GM18505 (cell line): ENCODE data around the gene CAMKMT.

Experiments
- ATAC-seq: cut with Tn5 transposase; IDR thresholded peaks from one replicate; pipeline ENCODE4 v1.9.1; 2021; ENCODE audit not compliant: unreplicated experiment
- POLR2A ChIP-seq: IDR thresholded peaks from 4 replicates; pipeline ENCODE4 v1.6.1; 2011; ENCODE audit warnings: borderline replicate concordance; ENCODE audit not compliant: insufficient read depth, insufficient read length; ENCODE audit errors: extremely low read depth

CAMKMT gene

GRCh38 chr2:44656460-44656859, 294.7 kb downstream of the CAMKMT start:
- no peak for TF ChIP-seq POLR2A
- ATAC-seq: no peak

GRCh38 chr2:44663471-44664073, 301.8 kb downstream of the CAMKMT start:
- no peak for ATAC-seq
- TF ChIP-seq POLR2A: no peak

DNA sequence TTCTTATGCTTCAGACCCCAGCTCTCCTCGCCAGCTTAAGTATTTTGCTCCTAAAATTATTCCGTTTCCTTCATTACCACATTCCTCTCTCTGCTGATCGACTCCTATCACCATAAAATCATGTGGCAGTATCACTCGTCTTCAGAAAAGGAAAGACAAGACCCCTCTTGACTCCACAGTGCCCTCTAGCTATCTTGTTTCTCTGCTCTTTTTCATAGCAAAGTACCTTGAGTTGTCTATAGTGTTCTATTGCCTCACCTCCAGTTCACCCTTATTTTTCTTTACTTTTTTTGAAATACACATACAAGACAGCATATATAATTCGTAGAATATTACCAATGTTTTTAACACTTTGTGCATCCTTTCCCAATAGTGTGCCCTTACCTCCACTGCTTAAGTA, 306.6 kb downstream of the CAMKMT start:
- no peak for TF ChIP-seq POLR2A
- no peak for ATAC-seq

DNA sequence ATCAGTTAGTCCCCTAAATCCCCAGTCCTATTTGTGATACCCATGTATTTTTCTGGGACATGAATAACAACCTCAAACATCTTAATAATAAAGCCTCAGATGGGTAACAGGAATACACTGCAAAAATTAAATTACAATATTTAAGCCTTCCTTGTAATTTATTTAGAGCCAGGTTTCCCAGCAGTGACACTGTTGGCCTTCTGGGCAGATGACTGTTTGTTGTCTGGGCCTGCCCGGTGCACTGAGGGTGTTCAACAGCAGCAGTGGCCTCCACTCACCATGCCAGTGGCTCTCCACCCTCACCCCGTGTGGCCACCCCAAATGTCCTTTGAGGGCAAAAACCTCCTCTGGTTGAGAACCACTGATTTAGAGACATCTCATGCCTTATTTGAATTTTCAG, 309.5 kb downstream of the CAMKMT start:
- TF ChIP-seq POLR2A: no peak
- ATAC-seq: no peak

DNA sequence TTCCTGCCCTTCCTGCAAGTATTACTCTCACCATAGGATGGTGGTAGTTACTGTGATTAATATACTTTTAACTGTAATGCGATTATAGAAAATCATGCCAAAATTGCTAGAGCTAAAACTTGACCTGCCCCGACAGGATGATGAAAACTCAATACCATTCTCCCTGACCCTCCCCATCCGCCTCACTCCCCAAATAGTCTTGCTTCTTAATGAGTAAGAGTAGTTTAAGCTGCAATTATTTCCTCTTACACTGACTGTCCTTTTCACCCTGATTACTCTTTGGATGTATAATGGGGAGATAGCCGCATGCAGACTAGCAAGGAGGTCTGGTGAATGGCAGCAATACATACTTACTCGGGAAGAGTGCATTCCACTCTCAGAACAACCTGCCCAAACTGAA, 310.2 kb downstream of the CAMKMT start:
- no peak for TF ChIP-seq POLR2A
- ATAC-seq: no peak

GRCh38 chr2:44672431-44672830, 310.7 kb downstream of the CAMKMT start:
- ATAC-seq: no peak
- TF ChIP-seq POLR2A: no peak

GRCh38 chr2:44674473-44675284, 312.9 kb downstream of the CAMKMT start:
- no peak for ATAC-seq

GRCh38 chr2:44676379-44676778, 314.6 kb downstream of the CAMKMT start:
- no peak for TF ChIP-seq POLR2A
- no peak for ATAC-seq

More at GRCh38 chr2:44674473-44675284, 312.9 kb downstream of the CAMKMT start:
- TF ChIP-seq POLR2A: no peak

DNA sequence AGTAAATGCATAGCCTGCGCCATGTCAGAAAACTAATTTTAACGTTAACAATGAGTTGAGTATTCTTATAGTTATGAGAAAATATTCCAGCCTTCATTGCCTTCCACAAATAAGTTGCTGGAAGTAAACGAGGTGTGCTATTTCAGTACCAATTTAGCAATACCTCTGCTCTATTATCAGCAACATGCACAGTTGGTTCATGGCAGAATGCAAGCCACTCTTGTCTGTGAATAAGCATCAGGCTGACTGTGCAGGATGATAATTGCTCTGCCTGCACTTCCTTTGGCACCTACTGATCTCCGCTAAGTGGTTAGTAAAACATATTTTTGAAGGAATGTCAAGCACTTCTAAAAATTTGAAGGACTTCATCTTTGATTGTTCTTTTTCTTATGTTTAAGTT, 317.8 kb downstream of the CAMKMT start:
- no peak for ATAC-seq
- TF ChIP-seq POLR2A: no peak

- no peak for TF ChIP-seq POLR2A
- no peak for ATAC-seq
Measured at GRCh38 chr2:44679990-44680389, 318.2 kb downstream of the CAMKMT start.

DNA sequence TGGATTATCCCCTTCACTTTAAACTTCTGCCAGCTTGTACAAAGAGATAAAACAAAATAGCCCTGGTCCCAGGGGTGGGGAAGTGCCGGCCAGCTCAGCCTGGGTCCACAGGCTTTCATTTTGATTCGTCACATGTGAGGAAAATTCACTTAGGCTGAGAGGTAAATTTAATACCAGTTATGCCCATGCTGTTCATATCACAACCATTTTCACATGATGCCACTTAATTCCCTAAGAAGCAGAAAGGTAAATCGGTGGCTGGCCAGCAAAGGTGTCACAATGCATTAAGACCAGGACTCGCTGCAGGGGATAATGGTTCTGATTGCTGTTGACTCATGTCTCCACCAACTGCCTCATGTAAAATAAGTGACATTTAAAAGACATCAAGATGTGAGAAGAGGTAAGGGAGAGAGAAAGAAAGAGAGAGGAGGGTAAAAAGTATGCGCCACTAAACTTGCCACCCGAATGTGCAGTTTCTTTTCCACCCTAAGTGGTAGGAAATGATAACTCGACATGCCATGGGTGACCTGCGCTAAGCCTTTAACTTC, 318.8 kb downstream of the CAMKMT start:
- no peak for ATAC-seq
- TF ChIP-seq POLR2A: no peak

DNA sequence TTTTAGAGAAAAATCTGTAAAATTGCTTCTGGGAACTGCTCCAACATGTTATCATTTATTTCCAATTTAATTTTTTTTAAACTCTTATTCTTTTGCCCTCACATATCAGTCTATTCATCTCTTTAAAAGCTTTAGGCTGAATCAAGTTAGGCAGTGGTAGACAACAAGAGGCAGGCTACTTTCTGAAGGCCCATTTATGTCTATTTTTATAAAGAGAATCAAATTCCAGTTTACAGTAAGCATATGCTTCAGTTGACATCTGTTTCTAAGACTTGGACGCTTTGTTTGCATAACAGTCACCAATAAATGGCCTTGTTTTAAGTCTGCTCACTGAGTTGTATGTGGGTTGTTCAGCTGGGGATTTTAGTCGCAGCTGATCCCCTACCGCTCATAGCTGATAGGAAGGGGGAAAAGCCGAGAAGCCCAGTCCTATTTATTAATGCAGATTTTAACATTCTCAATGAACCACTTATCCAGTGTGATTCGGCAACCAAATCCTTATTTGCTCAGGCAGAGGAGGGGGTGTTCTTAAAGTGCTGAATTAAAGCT, 319.3 kb downstream of the CAMKMT start:
- no peak for ATAC-seq
- no peak for TF ChIP-seq POLR2A

DNA sequence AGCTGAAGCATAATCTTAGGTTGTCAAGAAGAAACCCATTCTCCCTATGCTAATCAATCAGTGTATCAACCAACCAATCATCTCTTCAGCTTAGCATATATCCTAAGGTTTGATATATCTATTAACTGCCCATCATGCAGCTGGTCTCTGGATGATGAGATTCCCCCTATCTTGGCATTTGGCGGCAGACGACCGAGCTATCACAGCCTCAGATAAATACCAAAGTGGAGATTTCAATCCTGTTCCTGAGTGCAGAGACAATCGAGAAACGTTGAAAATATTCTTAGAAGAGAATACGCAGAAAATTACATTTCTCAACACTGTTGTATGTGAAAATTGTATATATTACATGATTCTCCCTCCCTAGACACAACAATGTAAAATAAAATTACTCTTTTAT, 320.7 kb downstream of the CAMKMT start:
- no peak for TF ChIP-seq POLR2A
- no peak for ATAC-seq

DNA sequence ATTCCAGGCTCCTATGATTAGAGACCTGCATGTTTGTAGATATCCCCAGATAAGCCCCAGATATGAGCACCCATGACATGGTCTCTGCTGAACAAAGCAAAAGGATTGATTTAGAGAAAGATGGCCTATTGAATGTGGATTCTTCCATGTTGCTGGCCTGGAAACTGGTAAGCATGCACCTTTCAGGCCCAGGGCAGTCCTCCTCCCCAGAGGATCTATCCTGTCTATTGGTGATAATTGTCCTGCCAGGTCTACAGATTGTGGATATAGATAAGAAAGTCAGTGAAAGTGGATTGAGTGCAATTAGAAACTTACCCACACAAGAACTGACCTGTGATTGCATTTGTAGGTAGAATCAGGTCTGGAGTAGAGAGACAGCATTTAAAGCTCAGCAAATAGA, 322.8 kb downstream of the CAMKMT start:
- ATAC-seq: no peak
- no peak for TF ChIP-seq POLR2A
